SK-N-MC (cell line): ENCODE results near the gene P4HTM.
A peak's percentile ranks its signal among the peaks of the same experiment; 100 is the strongest.

Experiments used
- DNase-seq: peaks from one replicate; pipeline ENCODE4 v3.0.0-alpha.2; 2011; ENCODE audit warnings: low read depth, low spot score
- H3K27ac ChIP-seq: fragments of 200-600 bp; sonication (generic); 2 replicates; pipeline ENCODE4 v1.5.1; 2016; ENCODE audit warnings: mixed run types
- H3K36me3 ChIP-seq: fragments of 200-600 bp; sonication (generic); 2 replicates; pipeline ENCODE4 v1.6.1; 2017; ENCODE audit warnings: antibody characterized with exemption, low read length, mixed read lengths; ENCODE audit not compliant: insufficient read depth
- H3K4me3 ChIP-seq: fragments of 200-600 bp; sonication (generic); 2 replicates; pipeline ENCODE4 v1.5.1; 2016
- H3K9ac ChIP-seq: fragments of 200-600 bp; sonication (generic); 2 replicates; pipeline ENCODE4 v1.8.0; 2017; ENCODE audit warnings: mixed run types, mixed read lengths; ENCODE audit not compliant: insufficient read length
- H3K9me3 ChIP-seq: fragments of 200-600 bp; sonication (generic); 2 replicates; pipeline ENCODE4 v1.6.1; 2017; ENCODE audit warnings: low read depth, mild to moderate bottlenecking, antibody characterized with exemption, low read length, moderate library complexity, mixed read lengths
- EZH2 ChIP-seq: fragments of 200-600 bp; sonication (generic); IDR thresholded peaks from one replicate; pipeline ENCODE4 v1.6.1; 2017; ENCODE audit warnings: antibody characterized with exemption
- FOXP2 ChIP-seq: optimal IDR thresholded peaks from 2 replicates; pipeline ENCODE3; 2011; ENCODE audit warnings: mild to moderate bottlenecking, moderate library complexity; ENCODE audit not compliant: insufficient read depth; ENCODE audit errors: extremely low read length, control extremely low read depth
- POLR2AphosphoS5 ChIP-seq: IDR thresholded peaks from 2 replicates; pipeline ENCODE4 v1.6.1; 2012; ENCODE audit warnings: mild to moderate bottlenecking, low read depth, low read length, borderline replicate concordance

P4HTM gene

DNA sequence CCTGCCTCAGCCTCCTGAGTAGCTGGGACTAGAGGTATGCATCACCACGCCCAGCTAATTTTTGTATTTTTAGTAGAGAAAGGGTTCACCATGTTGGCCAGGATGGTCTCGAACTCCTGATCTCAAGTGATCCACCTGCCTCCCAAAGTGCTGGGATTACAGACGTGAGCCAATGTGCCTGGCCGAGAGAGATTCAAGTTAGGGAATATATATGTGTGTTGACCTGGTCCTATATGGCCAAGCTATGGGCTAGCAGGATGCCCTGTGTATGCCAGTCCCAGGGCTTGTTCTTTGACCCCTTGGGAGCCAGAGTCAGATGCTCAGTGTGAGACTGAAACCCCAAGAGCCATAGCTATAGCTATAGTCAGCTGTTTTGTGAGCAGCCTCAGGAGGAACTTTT, 33.7 kb downstream of the P4HTM start:
- TF ChIP-seq FOXP2 = no peak
- TF ChIP-seq POLR2AphosphoS5 = no peak; the same call in 1 of the 2 replicates
- TF ChIP-seq EZH2 = no peak
- Histone ChIP-seq H3K9me3 (no peaks in the 10 kb centered on the region), H3K9ac (no peak overlapping the region), H3K36me3 (peaks cover 37% of the 10 kb centered on the region; the same call in 1 of the 2 replicates), H3K4me3 (no peak overlapping the region), H3K27ac (no peak overlapping the region)
- no peak for DNase-seq

DNA sequence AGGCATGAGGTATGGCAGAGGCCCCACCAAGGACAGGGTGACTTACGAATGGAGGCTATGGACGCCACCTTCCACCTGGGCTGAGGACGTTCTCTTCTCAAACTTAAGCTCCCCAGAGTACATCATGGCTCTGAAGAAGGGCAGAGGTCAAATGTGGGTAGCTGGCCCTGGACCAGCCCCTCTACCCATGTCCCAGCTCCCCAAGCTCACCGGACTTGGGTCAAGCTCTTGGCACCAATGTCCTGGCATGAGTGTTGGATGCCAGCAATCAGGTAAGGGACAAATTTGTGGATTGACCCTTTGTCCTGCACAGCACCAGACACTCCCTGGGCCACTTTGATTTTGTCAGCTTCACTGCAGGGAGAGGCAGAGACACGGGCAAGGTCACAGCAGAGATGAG, 34.4 kb downstream of the P4HTM start:
- Histone ChIP-seq H3K36me3 (peaks cover 37% of the 10 kb centered on the region; the same call in 1 of the 2 replicates), H3K9ac (no peak overlapping the region), H3K9me3 (no peaks in the 10 kb centered on the region), H3K4me3 (no peak overlapping the region), H3K27ac (no peak overlapping the region)
- no peak for DNase-seq
- no peak for TF ChIP-seq POLR2AphosphoS5
- TF ChIP-seq FOXP2 = no peak

- Histone ChIP-seq H3K27ac (no peak overlapping the region), H3K9me3 (no peaks in the 10 kb centered on the region), H3K4me3 (no peak overlapping the region), H3K36me3 (peaks cover 37% of the 10 kb centered on the region; the same call in 1 of the 2 replicates), H3K9ac (no peak overlapping the region)
- no peak for DNase-seq
- TF ChIP-seq FOXP2 (no peak), POLR2AphosphoS5 (peak; percentile 32), EZH2 (no peak)
Observed at GRCh38 chr3:49025005-49025792, 35.2 kb downstream of the P4HTM start.

DNA sequence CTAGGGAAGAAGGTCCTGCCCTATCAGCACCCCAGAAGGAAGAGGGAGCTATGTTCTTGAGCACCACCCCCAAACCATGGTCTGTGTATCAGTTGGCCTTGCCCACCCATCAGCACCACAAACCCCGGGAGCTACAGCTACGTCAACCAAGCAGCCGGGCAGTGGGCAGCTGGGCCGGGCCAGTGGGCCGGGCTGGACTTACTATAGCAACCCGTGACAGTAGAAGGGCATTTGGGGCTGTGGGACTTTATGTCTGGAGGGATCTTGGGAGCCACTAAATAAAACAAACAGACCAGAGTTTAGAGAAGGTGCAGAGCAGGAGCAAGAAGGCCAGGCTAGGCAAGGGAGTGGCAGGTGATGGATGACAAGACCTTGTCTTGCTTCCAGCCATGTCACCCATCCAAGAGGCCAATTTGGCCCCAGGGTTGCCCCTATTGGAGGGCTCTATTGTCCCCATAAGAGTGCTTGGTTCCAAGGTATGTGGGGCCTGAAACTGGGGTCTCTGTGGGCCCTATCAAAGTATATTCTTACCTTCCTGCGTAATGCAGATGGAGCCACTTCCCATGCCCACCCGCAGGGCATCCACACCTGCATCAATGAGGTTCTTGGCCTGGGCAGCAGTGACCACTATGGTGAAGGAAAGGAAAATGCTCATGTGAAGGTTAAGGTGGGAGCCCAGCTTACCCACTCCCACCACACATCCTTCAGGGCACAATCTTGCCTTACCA, 35.9 kb downstream of the P4HTM start:
- Histone ChIP-seq H3K4me3 (no peak overlapping the region), H3K9ac (no peak overlapping the region), H3K27ac (no peak overlapping the region), H3K36me3 (peaks cover 37% of the 10 kb centered on the region; the same call in 1 of the 2 replicates), H3K9me3 (no peaks in the 10 kb centered on the region)
- TF ChIP-seq FOXP2 (no peak), EZH2 (no peak), POLR2AphosphoS5 (no peak; the same call in none of the 2 replicates)
- no peak for DNase-seq

DNA sequence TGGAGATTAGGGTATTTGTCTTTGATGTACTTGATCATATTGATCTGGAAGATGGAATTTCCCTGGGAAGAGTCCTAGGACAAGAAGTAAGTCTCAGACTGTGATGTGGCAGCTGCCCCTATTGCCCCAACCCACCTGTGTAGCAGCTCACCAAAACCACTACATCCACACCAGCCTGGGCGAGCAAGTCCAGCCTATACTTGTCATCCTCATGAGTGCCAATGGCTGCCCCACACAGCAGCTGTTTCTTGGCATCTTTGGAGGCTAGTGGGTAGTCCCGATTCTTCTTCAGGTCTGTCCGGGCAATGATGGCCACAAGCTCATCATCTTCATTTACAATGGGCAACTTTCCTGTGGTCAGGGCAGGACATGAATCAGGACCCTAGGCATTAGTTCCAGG, 36.5 kb downstream of the P4HTM start:
- no peak overlapping the region for H3K27ac ChIP-seq
- H3K36me3 ChIP-seq = peaks cover 40% of the 10 kb centered on the region; the same call in 1 of the 2 replicates

GRCh38 chr3:49027634-49028033, 37.6 kb downstream of the P4HTM start:
- no peak overlapping the region for H3K9ac ChIP-seq
- DNase-seq = no peak
- TF ChIP-seq POLR2AphosphoS5 = no peak
- no peak for TF ChIP-seq FOXP2
- TF ChIP-seq EZH2 = no peak
- H3K4me3 ChIP-seq = peak overlapping the region; percentile 87; the same call in 1 of the 2 replicates
- no peaks in the 10 kb centered on the region for H3K9me3 ChIP-seq
- H3K36me3 ChIP-seq = peaks cover 51% of the 10 kb centered on the region; the same call in 1 of the 2 replicates
- no peak overlapping the region for H3K27ac ChIP-seq

More for the DNA sequence above, 36.5 kb downstream of the P4HTM start:
- no peak for DNase-seq
- no peaks in the 10 kb centered on the region for H3K9me3 ChIP-seq
- TF ChIP-seq FOXP2 = no peak
- TF ChIP-seq EZH2 = no peak
- no peak; the same call in 1 of the 2 replicates for TF ChIP-seq POLR2AphosphoS5
- no peak overlapping the region for H3K9ac ChIP-seq
- H3K4me3 ChIP-seq = no peak overlapping the region

DNA sequence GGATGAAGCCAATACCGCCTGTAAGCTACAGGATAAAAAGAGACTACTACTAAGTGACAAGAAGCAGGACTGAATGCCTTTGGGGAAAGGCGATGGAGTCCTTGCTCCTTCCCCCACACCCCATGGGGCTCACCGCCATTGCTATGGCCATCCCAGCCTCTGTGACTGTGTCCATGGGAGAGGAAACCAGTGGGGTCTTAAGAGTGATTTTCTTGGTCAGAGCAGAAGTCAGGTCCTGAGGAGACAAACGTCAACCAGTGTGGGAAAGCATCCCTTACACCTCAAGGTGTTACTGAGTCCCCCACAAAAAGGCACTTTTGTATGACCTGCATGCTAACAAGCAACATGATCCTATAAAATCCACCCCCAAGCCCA, 38.2 kb downstream of the P4HTM start:
- peak overlapping the region; percentile 94 for H3K9ac ChIP-seq
- no peak overlapping the region for H3K27ac ChIP-seq
- H3K36me3 ChIP-seq = peaks cover 56% of the 10 kb centered on the region; the same call in 1 of the 2 replicates
- TF ChIP-seq EZH2 (no peak), POLR2AphosphoS5 (no peak), FOXP2 (no peak)
- no peak for DNase-seq
- H3K4me3 ChIP-seq = peak overlapping the region; percentile 87
- H3K9me3 ChIP-seq = no peaks in the 10 kb centered on the region
